ENCODE results near the gene MRPS22. TPM values are rescaled to one million over a fixed set of nuclear protein-coding genes. Genes with fewer than 3 reads are reported as not detected.

MRPS22 gene
- total and polyA plus RNA-seq, 9 of the 15 experiments (the other 6 are each of a cell fraction or from before 2014, with no cell fraction given): 148 to 397 (median 229) TPM

DNA sequence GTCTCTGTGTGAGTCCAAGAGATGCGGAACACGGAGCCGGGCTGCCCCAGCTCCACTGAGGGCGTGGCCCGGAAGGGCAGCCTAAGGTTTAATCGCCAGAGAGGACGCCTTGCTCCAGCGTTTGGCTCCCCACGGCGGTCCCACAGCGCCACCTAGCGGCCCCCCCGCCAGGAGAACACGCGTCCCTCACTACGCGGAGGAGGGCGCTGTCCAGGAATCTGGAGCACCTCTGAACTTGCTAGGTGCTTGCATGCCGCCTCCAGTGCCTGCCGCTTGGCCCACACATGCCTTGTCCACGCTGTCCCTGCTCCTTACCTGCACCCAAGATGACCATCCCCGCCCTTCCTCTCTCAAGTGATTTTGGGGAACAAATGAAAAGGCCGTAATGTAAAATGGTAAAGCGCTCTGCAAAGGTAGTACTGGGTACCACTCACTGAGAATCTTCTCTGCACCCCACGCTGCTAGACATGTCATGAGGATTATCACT is 14.4 kb upstream of the MRPS22 start (continued):
- TF ChIP-seq TFAM (CRISPR knock-in tag; conservative IDR thresholded peaks at IDR 0.05) (no peak), PRPF4 (IDR thresholded peaks at IDR 0.05; ENCODE audit: insufficient read depth, low read depth, low read length, poor library complexity, severe bottlenecking) (no peak), ZSCAN29 (IDR thresholded peaks at IDR 0.05) (no peak), SUPT5H (IDR thresholded peaks at IDR 0.05) (no peak), SMARCE1 (IDR thresholded peaks at IDR 0.05) (peak; percentile 19; the same call in 1 of the 2 replicates), DMBX1 (CRISPR knock-in tag; IDR thresholded peaks at IDR 0.05; ENCODE audit: borderline replicate concordance) (no peak), RAD21 (CRISPR knock-in tag; conservative IDR thresholded peaks at IDR 0.05 in 1 of 2, IDR thresholded peaks at IDR 0.05 in 1 of 2) (peak; percentile 99 to 100), NEUROD1 (IDR thresholded peaks at IDR 0.05; ENCODE audit: borderline replicate concordance, low read depth, low read length, partially characterized antibody) (peak; percentile 26), ZNF561 (CRISPR knock-in tag; conservative IDR thresholded peaks at IDR 0.05) (no peak), TAF15 (IDR thresholded peaks at IDR 0.05; ENCODE audit: low read depth, low read length) (no peak), SMAD4 (CRISPR knock-in tag; conservative IDR thresholded peaks at IDR 0.05) (peak; percentile 47; the same call in 1 of the 2 replicates), ZNF699 (CRISPR knock-in tag; IDR thresholded peaks at IDR 0.05; ENCODE audit: insufficient replicate concordance) (no peak), PHB (CRISPR knock-in tag; IDR thresholded peaks at IDR 0.05) (no peak)
- TF ChIP-seq, protein P1, sequence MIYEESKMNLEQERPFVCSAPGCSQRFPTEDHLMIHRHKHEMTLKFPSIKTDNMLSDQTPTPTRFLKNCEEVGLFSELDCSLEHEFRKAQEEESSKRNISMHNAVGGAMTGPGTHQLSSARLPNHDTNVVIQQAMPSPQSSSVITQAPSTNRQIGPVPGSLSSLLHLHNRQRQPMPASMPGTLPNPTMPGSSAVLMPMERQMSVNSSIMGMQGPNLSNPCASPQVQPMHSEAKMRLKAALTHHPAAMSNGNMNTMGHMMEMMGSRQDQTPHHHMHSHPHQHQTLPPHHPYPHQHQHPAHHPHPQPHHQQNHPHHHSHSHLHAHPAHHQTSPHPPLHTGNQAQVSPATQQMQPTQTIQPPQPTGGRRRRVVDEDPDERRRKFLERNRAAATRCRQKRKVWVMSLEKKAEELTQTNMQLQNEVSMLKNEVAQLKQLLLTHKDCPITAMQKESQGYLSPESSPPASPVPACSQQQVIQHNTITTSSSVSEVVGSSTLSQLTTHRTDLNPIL (CRISPR knock-in tag; IDR thresholded peaks at IDR 0.05): no peak
- TF ChIP-seq, protein P2, sequence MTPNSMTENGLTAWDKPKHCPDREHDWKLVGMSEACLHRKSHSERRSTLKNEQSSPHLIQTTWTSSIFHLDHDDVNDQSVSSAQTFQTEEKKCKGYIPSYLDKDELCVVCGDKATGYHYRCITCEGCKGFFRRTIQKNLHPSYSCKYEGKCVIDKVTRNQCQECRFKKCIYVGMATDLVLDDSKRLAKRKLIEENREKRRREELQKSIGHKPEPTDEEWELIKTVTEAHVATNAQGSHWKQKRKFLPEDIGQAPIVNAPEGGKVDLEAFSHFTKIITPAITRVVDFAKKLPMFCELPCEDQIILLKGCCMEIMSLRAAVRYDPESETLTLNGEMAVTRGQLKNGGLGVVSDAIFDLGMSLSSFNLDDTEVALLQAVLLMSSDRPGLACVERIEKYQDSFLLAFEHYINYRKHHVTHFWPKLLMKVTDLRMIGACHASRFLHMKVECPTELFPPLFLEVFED (CRISPR knock-in tag; conservative IDR thresholded peaks at IDR 0.05): no peak
- TF ChIP-seq, protein P3, sequence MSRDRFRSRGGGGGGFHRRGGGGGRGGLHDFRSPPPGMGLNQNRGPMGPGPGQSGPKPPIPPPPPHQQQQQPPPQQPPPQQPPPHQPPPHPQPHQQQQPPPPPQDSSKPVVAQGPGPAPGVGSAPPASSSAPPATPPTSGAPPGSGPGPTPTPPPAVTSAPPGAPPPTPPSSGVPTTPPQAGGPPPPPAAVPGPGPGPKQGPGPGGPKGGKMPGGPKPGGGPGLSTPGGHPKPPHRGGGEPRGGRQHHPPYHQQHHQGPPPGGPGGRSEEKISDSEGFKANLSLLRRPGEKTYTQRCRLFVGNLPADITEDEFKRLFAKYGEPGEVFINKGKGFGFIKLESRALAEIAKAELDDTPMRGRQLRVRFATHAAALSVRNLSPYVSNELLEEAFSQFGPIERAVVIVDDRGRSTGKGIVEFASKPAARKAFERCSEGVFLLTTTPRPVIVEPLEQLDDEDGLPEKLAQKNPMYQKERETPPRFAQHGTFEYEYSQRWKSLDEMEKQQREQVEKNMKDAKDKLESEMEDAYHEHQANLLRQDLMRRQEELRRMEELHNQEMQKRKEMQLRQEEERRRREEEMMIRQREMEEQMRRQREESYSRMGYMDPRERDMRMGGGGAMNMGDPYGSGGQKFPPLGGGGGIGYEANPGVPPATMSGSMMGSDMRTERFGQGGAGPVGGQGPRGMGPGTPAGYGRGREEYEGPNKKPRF (IDR thresholded peaks at IDR 0.05; ENCODE audit: low read depth, low read length): no peak
- TF ChIP-seq, protein P4, sequence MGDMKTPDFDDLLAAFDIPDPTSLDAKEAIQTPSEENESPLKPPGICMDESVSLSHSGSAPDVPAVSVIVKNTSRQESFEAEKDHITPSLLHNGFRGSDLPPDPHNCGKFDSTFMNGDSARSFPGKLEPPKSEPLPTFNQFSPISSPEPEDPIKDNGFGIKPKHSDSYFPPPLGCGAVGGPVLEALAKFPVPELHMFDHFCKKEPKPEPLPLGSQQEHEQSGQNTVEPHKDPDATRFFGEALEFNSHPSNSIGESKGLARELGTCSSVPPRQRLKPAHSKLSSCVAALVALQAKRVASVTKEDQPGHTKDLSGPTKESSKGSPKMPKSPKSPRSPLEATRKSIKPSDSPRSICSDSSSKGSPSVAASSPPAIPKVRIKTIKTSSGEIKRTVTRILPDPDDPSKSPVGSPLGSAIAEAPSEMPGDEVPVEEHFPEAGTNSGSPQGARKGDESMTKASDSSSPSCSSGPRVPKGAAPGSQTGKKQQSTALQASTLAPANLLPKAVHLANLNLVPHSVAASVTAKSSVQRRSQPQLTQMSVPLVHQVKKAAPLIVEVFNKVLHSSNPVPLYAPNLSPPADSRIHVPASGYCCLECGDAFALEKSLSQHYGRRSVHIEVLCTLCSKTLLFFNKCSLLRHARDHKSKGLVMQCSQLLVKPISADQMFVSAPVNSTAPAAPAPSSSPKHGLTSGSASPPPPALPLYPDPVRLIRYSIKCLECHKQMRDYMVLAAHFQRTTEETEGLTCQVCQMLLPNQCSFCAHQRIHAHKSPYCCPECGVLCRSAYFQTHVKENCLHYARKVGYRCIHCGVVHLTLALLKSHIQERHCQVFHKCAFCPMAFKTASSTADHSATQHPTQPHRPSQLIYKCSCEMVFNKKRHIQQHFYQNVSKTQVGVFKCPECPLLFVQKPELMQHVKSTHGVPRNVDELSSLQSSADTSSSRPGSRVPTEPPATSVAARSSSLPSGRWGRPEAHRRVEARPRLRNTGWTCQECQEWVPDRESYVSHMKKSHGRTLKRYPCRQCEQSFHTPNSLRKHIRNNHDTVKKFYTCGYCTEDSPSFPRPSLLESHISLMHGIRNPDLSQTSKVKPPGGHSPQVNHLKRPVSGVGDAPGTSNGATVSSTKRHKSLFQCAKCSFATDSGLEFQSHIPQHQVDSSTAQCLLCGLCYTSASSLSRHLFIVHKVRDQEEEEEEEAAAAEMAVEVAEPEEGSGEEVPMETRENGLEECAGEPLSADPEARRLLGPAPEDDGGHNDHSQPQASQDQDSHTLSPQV (IDR thresholded peaks at IDR 0.05): peak; percentile 62; the same call in 1 of the 2 replicates
- TF ChIP-seq, protein P5, sequence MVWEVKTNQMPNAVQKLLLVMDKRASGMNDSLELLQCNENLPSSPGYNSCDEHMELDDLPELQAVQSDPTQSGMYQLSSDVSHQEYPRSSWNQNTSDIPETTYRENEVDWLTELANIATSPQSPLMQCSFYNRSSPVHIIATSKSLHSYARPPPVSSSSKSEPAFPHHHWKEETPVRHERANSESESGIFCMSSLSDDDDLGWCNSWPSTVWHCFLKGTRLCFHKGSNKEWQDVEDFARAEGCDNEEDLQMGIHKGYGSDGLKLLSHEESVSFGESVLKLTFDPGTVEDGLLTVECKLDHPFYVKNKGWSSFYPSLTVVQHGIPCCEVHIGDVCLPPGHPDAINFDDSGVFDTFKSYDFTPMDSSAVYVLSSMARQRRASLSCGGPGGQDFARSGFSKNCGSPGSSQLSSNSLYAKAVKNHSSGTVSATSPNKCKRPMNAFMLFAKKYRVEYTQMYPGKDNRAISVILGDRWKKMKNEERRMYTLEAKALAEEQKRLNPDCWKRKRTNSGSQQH (CRISPR knock-in tag; IDR thresholded peaks at IDR 0.05): no peak
